CD4-positive, CD25-positive, alpha-beta regulatory T cell (primary cell): ENCODE measurements around the gene FBXW5. TPM values are rescaled to one million over a fixed set of nuclear protein-coding genes. Genes with fewer than 3 reads are reported as not detected.

ENCODE experiments used
- ATAC-seq, 2 donors: fragments of 150-1000 bp; cut with Tn5 transposase; one replicate each; pipeline ENCODE4 v1.10.0; 2021; ENCODE audit warnings: low read depth in 2 of 2, moderate number of reproducible peaks in 2 of 2, moderate library complexity in 1 of 2
- DNase-seq, 3 donors: peaks; one replicate each; pipeline versions ENCODE4 v3.0.0 to v3.0.0-alpha.2; 2012 to 2022; ENCODE audit warnings: mixed read lengths in 1 of 3
- H3K27ac ChIP-seq: one replicate; pipeline ENCODE4 v1.7.0; 2013; ENCODE audit warnings: mild to moderate bottlenecking, low read length; ENCODE audit not compliant: insufficient read depth, poor library complexity, severe bottlenecking
- H3K27me3 ChIP-seq: one replicate; pipeline ENCODE4 v1.7.0; 2013; ENCODE audit warnings: low read length; ENCODE audit not compliant: control insufficient read depth, insufficient read depth
- H3K36me3 ChIP-seq: one replicate; pipeline ENCODE4 v1.7.0; 2013; ENCODE audit warnings: mild to moderate bottlenecking, low read length, moderate library complexity; ENCODE audit not compliant: control insufficient read depth, insufficient read depth
- H3K4me1 ChIP-seq: 2 replicates; pipeline ENCODE4 v1.7.0; 2013; ENCODE audit warnings: mild to moderate bottlenecking, low read length; ENCODE audit not compliant: insufficient read depth, control insufficient read depth, poor library complexity, severe bottlenecking
- H3K4me3 ChIP-seq: one replicate; pipeline ENCODE4 v1.7.0; 2013; ENCODE audit warnings: low read depth, mild to moderate bottlenecking, low read length, moderate library complexity
- H3K9me3 ChIP-seq, 2 experiments: 1 replicate in 1 of 2; 2 replicates in 1 of 2; pipeline ENCODE4 v1.7.0; 2013; ENCODE audit warnings: low read length in 2 of 2, mild to moderate bottlenecking in 1 of 2, moderate library complexity in 1 of 2; ENCODE audit not compliant: control insufficient read depth in 2 of 2
- H3K27ac Mint-ChIP-seq, 3 donors: one replicate each; pipeline ENCODE4 v1.8.0; 2020 to 2022; ENCODE audit warnings: mild to moderate bottlenecking in 3 of 3, mixed read lengths in 3 of 3, moderate library complexity in 2 of 3
- H3K27me3 Mint-ChIP-seq: one replicate; pipeline ENCODE4 v1.8.0; 2022; ENCODE audit warnings: mild to moderate bottlenecking, mixed read lengths
- H3K36me3 Mint-ChIP-seq: one replicate; pipeline ENCODE4 v1.8.0; 2020; ENCODE audit warnings: mixed read lengths
- H3K4me1 Mint-ChIP-seq, 4 donors: one replicate each; pipeline ENCODE4 v1.8.0; 2020 to 2022; ENCODE audit warnings: mixed read lengths in 4 of 4, mild to moderate bottlenecking in 1 of 4
- H3K4me3 Mint-ChIP-seq, 4 donors: one replicate each; pipeline ENCODE4 v1.8.0; 2020 to 2022; ENCODE audit warnings: mild to moderate bottlenecking in 4 of 4, mixed read lengths in 4 of 4, moderate library complexity in 3 of 4
- H3K9me3 Mint-ChIP-seq, 7 donors: one replicate each; pipeline ENCODE4 v1.8.0; 2020 to 2022; ENCODE audit warnings: mixed read lengths in 7 of 7, mild to moderate bottlenecking in 3 of 7, moderate library complexity in 2 of 7
- polyA plus RNA-seq, 4 donors: library from polyadenylated mRNA; unstranded; fragments of 300-500 nt; fragmentation: Illumina TruSeq; gene quantifications; one replicate each; pipeline ENCODE4 v1.2.3, GENCODE V29; 2021
- total RNA-seq: library from RNA; stranded (reverse); gene quantifications from one replicate; pipeline ENCODE4 v1.2.3, GENCODE V29; 2022

FBXW5 gene
- total and polyA plus RNA-seq, 5 donors from 2014 or later: 91.6 to 134 (median 115) TPM

- H3K27ac ChIP-seq: no peak overlapping the region
- no peaks in the 10 kb centered on the region for H3K9me3 ChIP-seq
- no peak overlapping the region for H3K4me3 ChIP-seq
- no peaks in the 10 kb centered on the region for H3K27me3 Mint-ChIP-seq
- no peak overlapping the region for H3K27ac Mint-ChIP-seq
- H3K27me3 ChIP-seq: no peaks in the 10 kb centered on the region
- H3K4me3 Mint-ChIP-seq: no peak overlapping the region
- ATAC-seq (no peak), DNase-seq (no peak)
- H3K4me1 Mint-ChIP-seq: peaks cover 0 to 3% (median under 1%) of the 10 kb centered on the region in 4 donors
- H3K36me3 Mint-ChIP-seq: peaks cover 17% of the 10 kb centered on the region
- H3K36me3 ChIP-seq: peaks cover 51% of the 10 kb centered on the region
- H3K9me3 Mint-ChIP-seq: no peaks in the 10 kb centered on the region
- H3K4me1 ChIP-seq: no peaks in the 10 kb centered on the region
These were observed 23.2 kb downstream of the FBXW5 start for GRCh38 chr9:136921307-136921706.

- H3K36me3 Mint-ChIP-seq: peaks cover 22% of the 10 kb centered on the region
- Histone ChIP-seq H3K27ac (no peak overlapping the region), H3K36me3 (peaks cover 53% of the 10 kb centered on the region), H3K4me1 (no peaks in the 10 kb centered on the region), H3K27me3 (no peaks in the 10 kb centered on the region), H3K9me3 (no peaks in the 10 kb centered on the region), H3K4me3 (no peak overlapping the region)
- no peaks in the 10 kb centered on the region for H3K27me3 Mint-ChIP-seq
- peaks cover 0 to 6% (median 1%) of the 10 kb centered on the region in 4 donors for H3K4me1 Mint-ChIP-seq
- no peak for DNase-seq
- no peak overlapping the region for H3K27ac Mint-ChIP-seq
- no peak for ATAC-seq
- no peak overlapping the region for H3K4me3 Mint-ChIP-seq
- H3K9me3 Mint-ChIP-seq: no peaks in the 10 kb centered on the region
These were observed 23.8 kb downstream of the FBXW5 start for GRCh38 chr9:136920734-136921231.

- Mint-ChIP-seq H3K36me3 (peaks cover 27% of the 10 kb centered on the region), H3K27me3 (no peaks in the 10 kb centered on the region), H3K27ac (no peak overlapping the region), H3K4me1 (peaks cover 0 to 8% (median 1%) of the 10 kb centered on the region in 4 donors), H3K9me3 (no peaks in the 10 kb centered on the region), H3K4me3 (no peak overlapping the region)
- Histone ChIP-seq H3K36me3 (peaks cover 54% of the 10 kb centered on the region), H3K4me3 (no peak overlapping the region), H3K27me3 (no peaks in the 10 kb centered on the region), H3K27ac (no peak overlapping the region), H3K9me3 (no peaks in the 10 kb centered on the region), H3K4me1 (no peaks in the 10 kb centered on the region)
- ATAC-seq: no peak
- DNase-seq: no peak
These were observed 24.5 kb downstream of the FBXW5 start for GRCh38 chr9:136920069-136920468.

- Mint-ChIP-seq H3K4me1 (peaks cover 0 to 7% (median 0%) of the 10 kb centered on the region in 4 donors), H3K27ac (no peak overlapping the region), H3K36me3 (peaks cover 27% of the 10 kb centered on the region), H3K4me3 (no peak overlapping the region), H3K9me3 (no peaks in the 10 kb centered on the region), H3K27me3 (no peaks in the 10 kb centered on the region)
- no peaks in the 10 kb centered on the region for H3K9me3 ChIP-seq
- no peak overlapping the region for H3K27ac ChIP-seq
- peaks cover 67% of the 10 kb centered on the region for H3K36me3 ChIP-seq
- DNase-seq (no peak), ATAC-seq (no peak)
- H3K4me1 ChIP-seq: no peaks in the 10 kb centered on the region
- no peak overlapping the region for H3K4me3 ChIP-seq
- H3K27me3 ChIP-seq: no peaks in the 10 kb centered on the region
These were observed 26.6 kb downstream of the FBXW5 start for GRCh38 chr9:136917902-136918301.

GRCh38 chr9:136916330-136917184 is 28.0 kb downstream of the FBXW5 start:
- H3K36me3 ChIP-seq: peaks cover 63% of the 10 kb centered on the region

GRCh38 chr9:136915632-136916329 is 28.8 kb downstream of the FBXW5 start:
- peaks cover 61% of the 10 kb centered on the region for H3K36me3 ChIP-seq
- DNase-seq (no peak), ATAC-seq (no peak)
- no peak overlapping the region for H3K27ac ChIP-seq
- H3K9me3 ChIP-seq: no peaks in the 10 kb centered on the region
- no peak overlapping the region for H3K4me3 ChIP-seq
- Mint-ChIP-seq H3K27me3 (no peaks in the 10 kb centered on the region), H3K4me1 (peaks cover 0 to 8% (median 0%) of the 10 kb centered on the region in 4 donors), H3K27ac (peak overlapping the region in 2 of 3 donors; percentile 41 to 55), H3K9me3 (no peaks in the 10 kb centered on the region), H3K4me3 (no peak overlapping the region), H3K36me3 (peaks cover 27% of the 10 kb centered on the region)
- H3K27me3 ChIP-seq: no peaks in the 10 kb centered on the region
- no peaks in the 10 kb centered on the region for H3K4me1 ChIP-seq

More at GRCh38 chr9:136916330-136917184, 28.0 kb downstream of the FBXW5 start:
- peaks cover 27% of the 10 kb centered on the region for H3K36me3 Mint-ChIP-seq
- Histone ChIP-seq H3K9me3 (no peaks in the 10 kb centered on the region), H3K27me3 (no peaks in the 10 kb centered on the region), H3K4me3 (no peak overlapping the region), H3K4me1 (no peaks in the 10 kb centered on the region), H3K27ac (no peak overlapping the region)
- DNase-seq (no peak), ATAC-seq (no peak)
- no peaks in the 10 kb centered on the region for H3K9me3 Mint-ChIP-seq
- H3K4me3 Mint-ChIP-seq: no peak overlapping the region
- H3K27me3 Mint-ChIP-seq: no peaks in the 10 kb centered on the region
- H3K4me1 Mint-ChIP-seq: peaks cover 0 to 7% (median 0%) of the 10 kb centered on the region in 4 donors
- peak overlapping the region; percentile 20 to 55 (median 41) for H3K27ac Mint-ChIP-seq

GRCh38 chr9:136913701-136914438 is 30.7 kb downstream of the FBXW5 start:
- DNase-seq: no peak
- peaks cover 0 to 9% (median 0%) of the 10 kb centered on the region in 4 donors for H3K4me1 Mint-ChIP-seq
- no peaks in the 10 kb centered on the region for H3K27me3 ChIP-seq
- H3K27me3 Mint-ChIP-seq: no peaks in the 10 kb centered on the region
- peaks cover 67% of the 10 kb centered on the region for H3K36me3 ChIP-seq
- no peak overlapping the region for H3K27ac ChIP-seq
- peaks cover 20% of the 10 kb centered on the region for H3K36me3 Mint-ChIP-seq
- no peak for ATAC-seq
- H3K9me3 ChIP-seq: no peaks in the 10 kb centered on the region
- H3K4me3 Mint-ChIP-seq: no peak overlapping the region
- no peaks in the 10 kb centered on the region for H3K9me3 Mint-ChIP-seq
- no peak overlapping the region for H3K4me3 ChIP-seq
- H3K4me1 ChIP-seq: no peaks in the 10 kb centered on the region
- peak overlapping the region in 1 of 3 donors; percentile 67 for H3K27ac Mint-ChIP-seq
